Heart right ventricle (tissue), 16 donors: ENCODE data around the gene GRB10. TPM values are rescaled to one million over a fixed set of nuclear protein-coding genes. Genes with fewer than 3 reads are reported as not detected.

Experiments used
- ATAC-seq, 8 donors: fragments of 200-7000 bp; cut with Tn5 transposase; one replicate each; pipeline ENCODE4 v1.9.1; 2020; ENCODE audit warnings: mild to moderate bottlenecking in 8 of 8, moderate library complexity in 8 of 8, moderate number of reproducible peaks in 1 of 8
- DNase-seq, 2 donors: peaks; one replicate each; pipeline ENCODE4 v3.0.0-alpha.2; 2020
- H3K27ac ChIP-seq, 10 donors: fragments of 200-600 bp; sonication (generic) in 2 of 10; one replicate each; pipeline versions ENCODE4 v1.5.0 to v1.8.0; 2020 to 2022; ENCODE audit warnings: mild to moderate bottlenecking in 3 of 10
- H3K27me3 ChIP-seq, 7 donors: fragments of 200-600 bp; one replicate each; pipeline ENCODE4 v1.8.0; 2021 to 2022; ENCODE audit warnings: mild to moderate bottlenecking in 2 of 7
- H3K36me3 ChIP-seq, 9 donors: fragments of 200-600 bp; sonication (generic) in 1 of 9; one replicate each; pipeline versions ENCODE4 v1.5.0 to v1.8.0; 2020 to 2022; ENCODE audit warnings: mild to moderate bottlenecking in 2 of 9
- H3K4me1 ChIP-seq, 9 donors: fragments of 200-600 bp; sonication (generic) in 1 of 9; one replicate each; pipeline versions ENCODE4 v1.5.0 to v1.8.0; 2020 to 2022; ENCODE audit warnings: mild to moderate bottlenecking in 4 of 9
- H3K4me3 ChIP-seq, 10 donors: fragments of 200-600 bp; sonication (generic) in 2 of 10; one replicate each; pipeline versions ENCODE4 v1.5.0 to v1.8.0; 2020 to 2022; ENCODE audit warnings: mild to moderate bottlenecking in 7 of 10, moderate library complexity in 2 of 10
- H3K9me3 ChIP-seq, 11 donors: fragments of 200-600 bp in 10 of 11; sonication (generic) in 2 of 11; one replicate each; pipeline versions ENCODE4 v1.5.0 to v1.8.0; 2013 to 2022; ENCODE audit warnings: mild to moderate bottlenecking in 2 of 11, control low read depth in 1 of 11, moderate library complexity in 1 of 11
- WGBS, 2 donors: extraction: QIAGEN DNeasy Blood & Tissue Kit; methylation state at CpG; one replicate each; pipeline ENCODE4 v1.1.7; 2013; ENCODE audit warnings: inconsistent platforms in 1 of 2; 5-methylcytosine and 5-hydroxymethylcytosine counted together
- intact Hi-C, 10 donors: fragments of 100-400 bp; cut with DNase I; formaldehyde crosslinking; loops; one replicate each; pipeline versions ENCODE4 v1.11.1 to v1.14.2; 2022
- polyA plus RNA-seq, 2 donors: library from polyadenylated mRNA; stranded (reverse); fragments of 200-250 nt; gene quantifications; one replicate each; pipeline ENCODE4 v1.2.3, GENCODE V29; 2013
- total RNA-seq, 10 donors: library from RNA; stranded (reverse); fragmentation: NEBNext Ultra II Directional in 3 of 10; extraction: Animal tissue kit (Norgen Biotek cat#: 25700) in 3 of 10; gene quantifications; one replicate each; pipeline versions ENCODE4 v1.2.1 to v1.2.4, GENCODE V29; 2021 to 2023
- TF ChIP-seq, protein P1 (sequence below), 9 donors: fragments of 200-600 bp; sonication (generic) in 2 of 9; IDR thresholded peaks; one replicate each; pipeline versions ENCODE4 v1.5.0 to v1.8.0; 2021 to 2022; ENCODE audit warnings: antibody characterized with exemption in 9 of 9, mild to moderate bottlenecking in 5 of 9, moderate library complexity in 1 of 9
- donor health status: Arrhythmogenic right ventricular cardiomyopathy.
- donor health status: ischemic (EF 13 %, LVEDD 7.1; RV severe dilation, severe dysfunction).
- donor health status: healthy with polysubstance abuse.
- donor health status: DM: no; HTN: yes; CAD: no.
- donor health status: DM: no; HTN: no; CAD: no.
- donor health status: ischemic (EF 25% LVEDD 6.9; RV normal size, moderate dysfunction).
- donor health status: ischemic (EF 25% LVEDD 5.7; RV mildly dilated, moderate dysfunction).
- donor health status: healthy.
- donor health status: DM: yes; HTN: yes; CAD: no.
- donor health status: Ischemic cardiomyopathy.
- donor health status: ischemic (EF 35%, LVEDD 5.7; RV mildly dilated, moderate dysfunction).
- donor health status: nonischemic (EF 11% LVEDD 7.7; RV severe dilation, severe dysfunction).
- donor health status: DM: yes; HTN: yes; CAD: no.
- donor health status: PGD.
- donor health status: ischemic (EF 29% LVEDD 5.4; RV normal size, mild dysfunction).
- donor health status: nonischemic (EF 23%, LVEDD 6.1; RV moderate dilation, normal function).

Gene GRB10
- total and polyA plus RNA-seq, 12 donors: 13.2 to 48.7 (median 29.6) TPM

DNA sequence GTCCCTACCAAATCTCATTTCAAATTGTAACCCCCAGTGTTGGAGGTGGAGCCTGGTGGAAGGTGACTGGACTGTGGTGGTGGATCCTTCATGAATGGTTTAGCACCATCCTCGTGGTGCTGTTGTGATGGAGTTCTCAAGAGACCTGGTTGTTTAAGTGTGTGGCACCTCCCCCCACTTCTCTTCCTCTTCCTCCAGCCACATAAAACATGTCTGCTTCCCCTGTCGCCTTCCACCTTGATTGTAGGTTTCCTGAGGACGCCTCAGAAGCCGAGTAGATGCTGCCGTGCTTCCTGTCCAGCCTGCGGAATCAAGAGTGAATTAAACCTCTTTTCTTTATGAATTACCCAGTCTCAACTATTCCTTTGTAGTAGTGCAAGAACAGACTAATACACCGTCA, 21.0 kb downstream of the GRB10 start:
- peaks cover 0 to 3% (median 0%) of the 10 kb centered on the region in 9 donors for H3K36me3 ChIP-seq
- H3K27me3 ChIP-seq: no peaks in the 10 kb centered on the region
- ATAC-seq: peak in 2 of 8 donors; percentile 20 to 22
- TF ChIP-seq, protein P1, sequence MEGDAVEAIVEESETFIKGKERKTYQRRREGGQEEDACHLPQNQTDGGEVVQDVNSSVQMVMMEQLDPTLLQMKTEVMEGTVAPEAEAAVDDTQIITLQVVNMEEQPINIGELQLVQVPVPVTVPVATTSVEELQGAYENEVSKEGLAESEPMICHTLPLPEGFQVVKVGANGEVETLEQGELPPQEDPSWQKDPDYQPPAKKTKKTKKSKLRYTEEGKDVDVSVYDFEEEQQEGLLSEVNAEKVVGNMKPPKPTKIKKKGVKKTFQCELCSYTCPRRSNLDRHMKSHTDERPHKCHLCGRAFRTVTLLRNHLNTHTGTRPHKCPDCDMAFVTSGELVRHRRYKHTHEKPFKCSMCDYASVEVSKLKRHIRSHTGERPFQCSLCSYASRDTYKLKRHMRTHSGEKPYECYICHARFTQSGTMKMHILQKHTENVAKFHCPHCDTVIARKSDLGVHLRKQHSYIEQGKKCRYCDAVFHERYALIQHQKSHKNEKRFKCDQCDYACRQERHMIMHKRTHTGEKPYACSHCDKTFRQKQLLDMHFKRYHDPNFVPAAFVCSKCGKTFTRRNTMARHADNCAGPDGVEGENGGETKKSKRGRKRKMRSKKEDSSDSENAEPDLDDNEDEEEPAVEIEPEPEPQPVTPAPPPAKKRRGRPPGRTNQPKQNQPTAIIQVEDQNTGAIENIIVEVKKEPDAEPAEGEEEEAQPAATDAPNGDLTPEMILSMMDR (IDR thresholded peaks at IDR 0.05): no peak
- no peak overlapping the region for H3K27ac ChIP-seq
- 60 to 64% methylated on average over 7 of the region's 7 CpGs for WGBS, 2 donors
- DNase-seq: no peak
- intact Hi-C loops: no loop called here
- H3K4me1 ChIP-seq: peaks cover 0 to 61% (median 19%) of the 10 kb centered on the region in 9 donors
- no peaks in the 10 kb centered on the region for H3K9me3 ChIP-seq
- H3K4me3 ChIP-seq: no peak overlapping the region

DNA sequence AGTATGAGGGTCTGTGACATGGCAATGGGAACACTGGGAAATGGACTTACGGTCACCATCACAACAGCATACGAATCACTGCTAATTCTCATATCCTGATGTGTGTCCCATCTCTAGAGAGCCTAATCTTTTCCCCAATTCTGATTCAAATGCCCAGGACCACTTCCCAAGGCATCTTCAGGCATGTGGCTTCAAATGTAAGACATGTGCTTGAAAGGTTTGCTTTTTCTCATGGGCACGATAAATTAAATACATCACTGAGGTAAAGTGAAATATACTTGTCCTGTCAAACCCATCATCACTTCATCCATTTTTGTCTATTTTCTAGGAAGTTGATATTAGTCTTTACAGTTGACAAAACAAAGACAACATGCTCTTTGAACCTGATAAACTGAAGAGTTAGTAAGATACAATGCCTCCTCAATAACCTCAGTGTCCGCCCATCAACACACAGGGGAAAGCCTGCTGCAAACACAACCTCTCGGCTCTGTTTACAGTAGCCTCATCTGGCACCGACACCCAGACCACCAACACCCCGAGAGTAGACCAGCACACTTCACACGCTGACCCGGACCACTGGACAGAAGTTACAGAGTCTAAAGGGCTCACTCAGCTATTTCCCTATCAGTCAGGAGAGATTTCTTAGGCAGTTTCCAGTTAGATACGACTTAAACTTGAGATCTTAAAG, 24.8 kb downstream of the GRB10 start:
- Histone ChIP-seq H3K27me3 (no peaks in the 10 kb centered on the region), H3K9me3 (no peaks in the 10 kb centered on the region), H3K27ac (no peak overlapping the region), H3K4me3 (no peak overlapping the region), H3K36me3 (peaks cover 0 to 31% (median 0%) of the 10 kb centered on the region in 9 donors), H3K4me1 (peaks cover 4 to 71% (median 39%) of the 10 kb centered on the region in 9 donors)
- intact Hi-C loops: no loop called here
- no peak for ATAC-seq
- no peak for DNase-seq
- WGBS, 2 donors: 87 to 88% methylated on average over 10 of the region's 10 CpGs
- TF ChIP-seq, protein P1 (IDR thresholded peaks at IDR 0.05): no peak

DNA sequence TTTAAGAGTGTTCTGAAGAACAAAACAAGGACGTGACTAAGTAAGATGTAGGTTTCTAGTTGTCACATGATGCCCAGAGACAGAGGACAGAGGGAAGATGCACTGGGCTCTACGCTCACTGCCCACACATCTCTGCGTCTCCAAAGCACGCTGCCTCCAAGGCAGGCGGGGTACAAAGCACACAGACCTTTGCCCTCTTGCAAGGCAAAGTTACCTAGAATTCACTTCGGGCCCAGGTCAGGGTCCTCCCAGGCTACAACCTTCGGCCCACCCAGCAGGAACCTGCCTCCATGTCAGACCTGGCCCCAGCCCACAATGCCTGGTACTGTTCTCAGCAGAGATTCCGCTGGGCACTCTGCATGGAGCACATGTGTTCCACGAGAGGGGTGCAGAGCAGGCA, 26.5 kb downstream of the GRB10 start:
- no peak for DNase-seq
- intact Hi-C loops: no loop called here
- 92% methylated on average over 9 of the region's 9 CpGs for whole genome bisulfite sequencing, 2 donors
- H3K27ac ChIP-seq: no peak overlapping the region
- H3K9me3 ChIP-seq: no peaks in the 10 kb centered on the region
- TF ChIP-seq, protein P1 (IDR thresholded peaks at IDR 0.05): no peak
- peaks cover 4 to 63% (median 31%) of the 10 kb centered on the region in 9 donors for H3K4me1 ChIP-seq
- ATAC-seq: no peak
- no peaks in the 10 kb centered on the region for H3K27me3 ChIP-seq
- peaks cover 0 to 48% (median 0%) of the 10 kb centered on the region in 9 donors for H3K36me3 ChIP-seq
- H3K4me3 ChIP-seq: no peak overlapping the region

DNA sequence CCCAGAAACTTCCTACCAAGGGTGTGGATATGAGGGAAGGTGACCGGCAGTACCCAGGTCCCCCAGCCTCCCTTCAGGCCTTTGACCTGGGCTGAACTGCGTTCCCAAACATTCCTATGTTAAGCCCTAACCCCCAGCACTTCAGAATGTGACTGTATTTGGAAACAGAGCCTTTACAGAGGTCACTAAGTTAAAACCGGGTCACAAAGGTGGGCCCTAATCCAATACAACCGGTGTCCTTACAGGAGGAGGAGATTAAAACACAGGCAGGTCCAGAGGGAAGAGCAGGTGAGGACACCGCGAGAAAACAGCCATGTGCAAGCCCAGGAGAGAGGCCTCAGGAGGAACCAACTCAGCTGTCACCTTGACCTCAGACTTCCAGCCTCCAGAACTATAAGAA, 28.0 kb downstream of the GRB10 start:
- no peak overlapping the region for H3K27ac ChIP-seq
- TF ChIP-seq, protein P1 (IDR thresholded peaks at IDR 0.05): no peak
- H3K9me3 ChIP-seq: no peaks in the 10 kb centered on the region
- 55 to 64% methylated on average over 6 of the region's 6 CpGs for WGBS, 2 donors
- ATAC-seq (peak in 2 of 8 donors; percentile 19 to 25), DNase-seq (no peak)
- intact Hi-C loops: no loop called here
- H3K4me1 ChIP-seq: peaks cover 4 to 56% (median 26%) of the 10 kb centered on the region in 9 donors
- peaks cover 0 to 60% (median 0%) of the 10 kb centered on the region in 9 donors for H3K36me3 ChIP-seq
- no peak overlapping the region for H3K4me3 ChIP-seq
- no peaks in the 10 kb centered on the region for H3K27me3 ChIP-seq
